PFSK-1 (cell line): ENCODE results near the gene LSAMP.

Experiments used
- FOXP2 ChIP-seq: optimal IDR thresholded peaks from 2 replicates; pipeline ENCODE3; 2011; ENCODE audit warnings: borderline replicate concordance, control low read depth, inconsistent platforms; ENCODE audit not compliant: insufficient read depth; ENCODE audit errors: extremely low read length, extremely low read depth
- POLR2AphosphoS5 ChIP-seq: IDR thresholded peaks from 2 replicates; pipeline ENCODE4 v1.6.1; 2012; ENCODE audit warnings: low read depth, mild to moderate bottlenecking, control low read depth, low read length, moderate library complexity
- SIN3A ChIP-seq: IDR thresholded peaks from 2 replicates; pipeline ENCODE4 v1.6.1; 2012; ENCODE audit warnings: mild to moderate bottlenecking, low read length, moderate library complexity, borderline replicate concordance; ENCODE audit not compliant: insufficient read depth
- TAF1 ChIP-seq: IDR thresholded peaks from 2 replicates; pipeline ENCODE4 v1.6.1; 2012; ENCODE audit warnings: low read length, control low read depth, borderline replicate concordance; ENCODE audit not compliant: insufficient read depth
- TF ChIP-seq, protein P1 (sequence below), 2 experiments: IDR thresholded peaks; 2 replicates each; pipeline versions ENCODE4 v1.6.1 to v1.8.0; 2011 to 2012; ENCODE audit warnings: low read depth in 2 of 2, low read length in 2 of 2, control low read depth in 1 of 2, inconsistent platforms in 1 of 2, mild to moderate bottlenecking in 1 of 2, moderate library complexity in 1 of 2; ENCODE audit not compliant: insufficient read depth in 1 of 2

GRCh38 chr3:116097226-116097625 lies 348.1 kb downstream of the LSAMP start:
- TF ChIP-seq TAF1 (no peak), FOXP2 (no peak), POLR2AphosphoS5 (no peak), SIN3A (no peak)
- TF ChIP-seq, protein P1, sequence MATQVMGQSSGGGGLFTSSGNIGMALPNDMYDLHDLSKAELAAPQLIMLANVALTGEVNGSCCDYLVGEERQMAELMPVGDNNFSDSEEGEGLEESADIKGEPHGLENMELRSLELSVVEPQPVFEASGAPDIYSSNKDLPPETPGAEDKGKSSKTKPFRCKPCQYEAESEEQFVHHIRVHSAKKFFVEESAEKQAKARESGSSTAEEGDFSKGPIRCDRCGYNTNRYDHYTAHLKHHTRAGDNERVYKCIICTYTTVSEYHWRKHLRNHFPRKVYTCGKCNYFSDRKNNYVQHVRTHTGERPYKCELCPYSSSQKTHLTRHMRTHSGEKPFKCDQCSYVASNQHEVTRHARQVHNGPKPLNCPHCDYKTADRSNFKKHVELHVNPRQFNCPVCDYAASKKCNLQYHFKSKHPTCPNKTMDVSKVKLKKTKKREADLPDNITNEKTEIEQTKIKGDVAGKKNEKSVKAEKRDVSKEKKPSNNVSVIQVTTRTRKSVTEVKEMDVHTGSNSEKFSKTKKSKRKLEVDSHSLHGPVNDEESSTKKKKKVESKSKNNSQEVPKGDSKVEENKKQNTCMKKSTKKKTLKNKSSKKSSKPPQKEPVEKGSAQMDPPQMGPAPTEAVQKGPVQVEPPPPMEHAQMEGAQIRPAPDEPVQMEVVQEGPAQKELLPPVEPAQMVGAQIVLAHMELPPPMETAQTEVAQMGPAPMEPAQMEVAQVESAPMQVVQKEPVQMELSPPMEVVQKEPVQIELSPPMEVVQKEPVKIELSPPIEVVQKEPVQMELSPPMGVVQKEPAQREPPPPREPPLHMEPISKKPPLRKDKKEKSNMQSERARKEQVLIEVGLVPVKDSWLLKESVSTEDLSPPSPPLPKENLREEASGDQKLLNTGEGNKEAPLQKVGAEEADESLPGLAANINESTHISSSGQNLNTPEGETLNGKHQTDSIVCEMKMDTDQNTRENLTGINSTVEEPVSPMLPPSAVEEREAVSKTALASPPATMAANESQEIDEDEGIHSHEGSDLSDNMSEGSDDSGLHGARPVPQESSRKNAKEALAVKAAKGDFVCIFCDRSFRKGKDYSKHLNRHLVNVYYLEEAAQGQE (IDR thresholded peaks at IDR 0.05; ENCODE audit: insufficient read depth in 1 of 2, low read depth in 2 of 2, low read length in 2 of 2), result no peak
